Ramos (cell line): ENCODE results near the gene FDX2.
"Not testable (repeated sequence)": the region's sequence is repeated elsewhere in the genome, so short reads cannot be mapped to it uniquely, and the experiment has no call there.

ENCODE experiments used
- in situ Hi-C: fragments of 300-500 bp; cut with MboI; formaldehyde crosslinking; loops from one replicate; pipeline ENCODE4 v1.14.3; 2022; ENCODE audit warnings: low sequenced_read_pairs; ENCODE audit not compliant: unreplicated experiment

FDX2 gene

GRCh38 chr19:10286803-10287737 is 28.7 kb downstream of the FDX2 start, which contains the start of gene ICAM4:
ICAM4 (plus strand) TSS chr19:10286955; CDS start chr19:10287013, 58 bp downstream.
- in situ Hi-C loops = no loop called here

GRCh38 chr19:10285393-10285792 is 30.4 kb downstream of the FDX2 start:
- in situ Hi-C loops = no loop called here

- in situ Hi-C loops = no loop called here
These were observed 30.9 kb downstream of the FDX2 start for GRCh38 chr19:10284960-10285278.

- in situ Hi-C loops = no loop called here
These were observed 31.5 kb downstream of the FDX2 start for GRCh38 chr19:10284065-10284959.

- in situ Hi-C loops = no loop called here
These were observed 32.3 kb downstream of the FDX2 start for GRCh38 chr19:10283301-10284064.

- in situ Hi-C loops = not testable (repeated sequence)
These were observed 33.8 kb downstream of the FDX2 start for GRCh38 chr19:10282043-10282442.

- in situ Hi-C loops = no loop called here
These were observed 35.9 kb downstream of the FDX2 start for GRCh38 chr19:10279737-10280442.

- in situ Hi-C loops = no loop called here
These were observed 36.9 kb downstream of the FDX2 start for GRCh38 chr19:10278935-10279334.

GRCh38 chr19:10277795-10278589 is 37.8 kb downstream of the FDX2 start:
- in situ Hi-C loops = no loop called here

- in situ Hi-C loops = loop anchor here (5.0 kb wide), 1 partner anchor 113 kb away; no protein-coding TSS in a partner anchor
These were observed 41.2 kb downstream of the FDX2 start for GRCh38 chr19:10274589-10274988.

GRCh38 chr19:10271543-10272086 is 44.2 kb downstream of the FDX2 start:
- in situ Hi-C loops = loop anchor here (5.0 kb wide), 1 partner anchor 116 kb away; no protein-coding TSS in a partner anchor

GRCh38 chr19:10270616-10271394 is 45.0 kb downstream of the FDX2 start, which contains the start of gene ICAM1:
ICAM1 (plus strand) TSS chr19:10271120; CDS start chr19:10271160, 40 bp downstream.
- in situ Hi-C loops = loop anchor here (5.0 kb wide), 1 partner anchor 116 kb away; no protein-coding TSS in a partner anchor

- in situ Hi-C loops = loop anchor here (5.0 kb wide), 1 partner anchor 117 kb away; no protein-coding TSS in a partner anchor
These were observed 45.6 kb downstream of the FDX2 start for GRCh38 chr19:10270180-10270615.

GRCh38 chr19:10269333-10270179 is 46.3 kb downstream of the FDX2 start:
- in situ Hi-C loops = loop anchor here (5.0 to 10.0 kb wide), 2 partner anchors 118 to 345 kb away; no protein-coding TSS in a partner anchor

- in situ Hi-C loops = loop anchor here (10.0 kb wide), 1 partner anchor 343 kb away; no protein-coding TSS in a partner anchor
These were observed 47.7 kb downstream of the FDX2 start for GRCh38 chr19:10268071-10268470.

- in situ Hi-C loops = loop anchor here (10.0 kb wide), 1 partner anchor 342 kb away; no protein-coding TSS in a partner anchor
These were observed 49.1 kb downstream of the FDX2 start for GRCh38 chr19:10266706-10267105.
